Measurements from ENCODE around the gene OR8G5.
"Not testable (repeated sequence)": the region's sequence is repeated elsewhere in the genome, so short reads cannot be mapped to it uniquely, and the experiment has no call there.

Gene OR8G5, protein sequence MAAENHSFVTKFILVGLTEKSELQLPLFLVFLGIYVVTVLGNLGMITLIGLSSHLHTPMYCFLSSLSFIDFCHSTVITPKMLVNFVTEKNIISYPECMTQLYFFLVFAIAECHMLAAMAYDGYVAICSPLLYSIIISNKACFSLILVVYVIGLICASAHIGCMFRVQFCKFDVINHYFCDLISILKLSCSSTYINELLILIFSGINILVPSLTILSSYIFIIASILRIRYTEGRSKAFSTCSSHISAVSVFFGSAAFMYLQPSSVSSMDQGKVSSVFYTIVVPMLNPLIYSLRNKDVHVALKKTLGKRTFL

DNA sequence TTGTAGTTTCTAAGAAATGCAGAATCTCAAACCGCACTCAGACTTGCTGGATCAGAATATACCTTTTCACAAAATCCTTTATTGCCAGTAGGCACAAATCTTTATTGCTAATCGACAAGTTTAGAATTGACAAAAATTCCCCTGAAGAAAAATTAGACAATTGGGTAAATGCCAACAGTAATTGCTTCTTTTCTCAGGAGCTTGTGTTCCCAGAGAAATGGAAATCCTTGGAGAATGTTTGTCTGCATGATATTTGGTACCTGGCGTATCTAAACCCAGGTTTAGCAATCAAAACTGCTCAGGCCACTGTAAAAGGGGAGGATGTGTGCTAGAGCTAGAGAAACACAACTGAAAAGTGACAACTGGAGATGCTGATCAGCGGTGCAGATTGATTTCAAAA, at the start of gene OR8G5:
TSS of gene OR8G5 (plus strand) at position 301 of the 400 bp plus-strand sequence. CDS start 8,556 bp downstream, outside the sequence.
- DNase-seq (ENCODE audit: low spot score in 2 of 2) (no peak), ATAC-seq (no peak)
- Mint-ChIP-seq H3K4me3 (no peak within 1 kb of the TSS), H3K36me3 (no peaks in the 10 kb centered on the region), H3K27ac (no peak within 1 kb of the TSS), H3K4me1 (no peaks in the 10 kb centered on the region), H3K9me3 (no peaks in the 10 kb centered on the region)

DNA sequence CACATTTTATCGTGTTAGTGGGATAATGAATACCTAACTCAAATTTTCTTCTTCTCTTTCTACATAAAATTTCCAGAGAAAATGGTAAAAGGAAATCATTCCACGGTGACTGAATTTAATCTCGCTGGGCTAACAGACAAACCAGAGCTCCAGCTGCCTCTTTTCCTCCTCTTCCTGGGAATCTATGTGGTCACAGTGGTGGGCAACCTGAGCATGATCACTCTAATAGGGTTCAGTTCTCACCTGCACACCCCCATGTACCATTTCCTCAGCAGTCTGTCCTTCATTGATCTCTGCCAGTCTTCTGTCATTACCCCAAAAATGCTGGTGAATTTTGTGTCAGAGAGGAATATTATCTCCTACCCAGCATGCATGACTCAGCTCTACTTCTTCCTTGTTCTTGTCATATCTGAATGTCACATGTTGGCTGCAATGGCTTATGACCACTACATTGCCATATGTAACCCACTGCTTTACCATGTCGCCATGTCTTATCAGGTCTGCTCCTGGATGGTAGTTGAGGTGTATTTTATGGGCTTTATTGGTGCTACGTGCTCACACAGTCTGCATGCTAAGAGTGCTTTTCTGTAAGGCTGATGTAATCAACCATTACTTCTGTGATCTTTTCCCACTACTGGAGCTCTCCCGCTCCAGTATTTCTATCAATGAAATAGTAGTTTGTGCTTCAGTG, 48.9 kb upstream of the OR8G5 start:
- H3K4me1 Mint-ChIP-seq, result no peaks in the 10 kb centered on the region
- no peak for DNase-seq (ENCODE audit: low spot score in 2 of 2)

DNA sequence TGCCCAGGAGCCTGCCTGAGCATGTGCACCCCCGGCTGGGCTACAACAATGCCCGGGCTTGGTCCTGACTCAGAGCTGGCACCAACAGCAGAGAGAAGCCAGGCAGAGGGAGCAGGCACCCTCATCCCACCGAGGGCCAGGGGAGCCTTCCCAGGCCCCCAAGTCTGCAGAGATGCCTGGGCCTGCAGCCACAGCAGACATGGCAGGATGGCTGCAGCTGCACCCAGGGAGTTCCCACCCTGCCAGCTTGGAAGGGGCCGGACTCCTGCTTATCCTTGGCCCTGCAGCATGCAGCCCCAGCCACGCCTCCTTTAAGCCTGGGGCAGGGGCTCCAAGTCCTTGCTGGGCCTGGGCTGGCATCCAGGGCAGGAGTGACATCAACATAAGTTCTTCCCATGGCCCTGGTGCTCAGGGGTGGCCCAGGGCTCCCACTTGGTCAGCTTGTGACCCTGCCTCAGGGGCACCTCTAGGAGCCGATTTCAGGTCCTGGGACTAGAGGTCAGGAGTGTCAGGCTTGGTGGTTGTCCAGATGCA, 46.3 kb upstream of the OR8G5 start:
- Mint-ChIP-seq H3K4me1 (no peaks in the 10 kb centered on the region), H3K36me3 (no peaks in the 10 kb centered on the region), H3K27ac (no peak overlapping the region), H3K4me3 (no peak overlapping the region), H3K9me3 (no peaks in the 10 kb centered on the region)
- DNase-seq (ENCODE audit: low spot score in 2 of 2), result no peak
- ATAC-seq, result peak; percentile 25

More for the DNA sequence above, 48.9 kb upstream of the OR8G5 start:
- Mint-ChIP-seq H3K9me3 (no peaks in the 10 kb centered on the region), H3K27ac (no peak overlapping the region), H3K4me3 (no peak overlapping the region), H3K36me3 (no peaks in the 10 kb centered on the region)
- no peak for ATAC-seq

DNA sequence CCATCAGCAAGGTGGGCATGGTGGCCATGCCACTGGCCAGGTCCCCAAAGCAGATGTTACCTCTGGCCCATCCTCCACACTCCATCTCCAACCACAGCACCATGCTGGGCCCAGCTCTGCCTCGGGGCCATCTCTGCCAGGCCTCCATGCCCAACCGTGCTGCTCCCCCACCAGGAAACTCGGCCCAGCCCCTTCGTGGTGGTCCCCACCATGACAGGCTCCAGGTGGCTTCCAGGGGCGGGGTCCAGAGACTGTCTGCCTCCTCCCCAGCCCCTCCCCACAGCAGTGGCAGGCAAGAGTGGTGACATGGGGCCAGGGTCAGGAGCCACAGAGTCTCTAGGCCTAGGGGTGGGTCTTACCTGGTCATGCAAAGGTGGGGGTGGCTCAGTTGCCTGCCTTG, 45.8 kb upstream of the OR8G5 start:
- no peaks in the 10 kb centered on the region for H3K36me3 Mint-ChIP-seq
- no peak overlapping the region for H3K27ac Mint-ChIP-seq
- no peak overlapping the region for H3K4me3 Mint-ChIP-seq
- H3K9me3 Mint-ChIP-seq, result no peaks in the 10 kb centered on the region
- no peak for DNase-seq (ENCODE audit: low spot score in 2 of 2)
- peak; percentile 31 for ATAC-seq
- H3K4me1 Mint-ChIP-seq, result no peaks in the 10 kb centered on the region

DNA sequence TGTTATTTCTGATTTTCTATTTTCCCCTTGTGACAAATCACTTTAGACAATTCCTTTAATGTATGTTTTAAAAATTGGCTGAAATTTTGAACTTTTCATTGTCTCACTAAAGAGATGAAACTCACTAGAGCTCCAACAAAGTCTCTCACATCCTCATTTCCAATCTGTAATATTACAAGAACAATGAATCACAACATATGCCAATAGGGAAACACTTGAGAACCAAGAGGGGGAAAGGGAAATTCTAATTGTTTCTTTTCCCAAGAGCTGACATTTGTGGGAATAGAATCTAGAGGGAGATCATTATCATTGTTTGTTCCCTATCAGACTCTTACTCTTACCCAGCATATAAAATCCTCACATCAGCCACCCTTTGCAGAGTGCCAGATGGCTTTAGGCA, 44.9 kb upstream of the OR8G5 start:
- H3K27ac Mint-ChIP-seq, result no peak overlapping the region
- H3K4me1 Mint-ChIP-seq, result no peaks in the 10 kb centered on the region
- no peak overlapping the region for H3K4me3 Mint-ChIP-seq
- no peaks in the 10 kb centered on the region for H3K9me3 Mint-ChIP-seq
- no peak for DNase-seq (ENCODE audit: low spot score in 2 of 2)
- ATAC-seq, result no peak
- no peaks in the 10 kb centered on the region for H3K36me3 Mint-ChIP-seq

DNA sequence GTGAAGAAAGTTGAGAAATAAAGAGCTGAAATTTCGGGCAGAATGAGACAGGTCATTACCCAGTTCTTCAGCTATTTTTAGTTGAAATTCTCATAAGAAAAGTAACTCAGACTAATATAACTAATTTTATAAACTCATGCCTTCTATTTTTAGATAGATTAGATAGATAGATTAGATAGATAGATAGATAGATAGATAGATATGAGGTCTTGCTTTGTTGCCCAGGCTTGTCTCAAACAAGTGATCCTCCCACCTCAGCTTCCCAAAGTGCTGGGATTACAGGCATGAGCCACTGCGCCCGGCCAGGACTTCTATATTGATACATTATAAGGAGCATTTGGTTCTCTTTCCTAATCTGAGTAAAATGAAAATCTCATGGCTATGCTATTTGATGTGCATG, 42.1 kb upstream of the OR8G5 start:
- Mint-ChIP-seq H3K9me3 (no peaks in the 10 kb centered on the region), H3K27ac (no peak overlapping the region), H3K4me3 (no peak overlapping the region), H3K4me1 (no peaks in the 10 kb centered on the region), H3K36me3 (no peaks in the 10 kb centered on the region)
- DNase-seq (ENCODE audit: low spot score in 2 of 2) (no peak), ATAC-seq (no peak)

DNA sequence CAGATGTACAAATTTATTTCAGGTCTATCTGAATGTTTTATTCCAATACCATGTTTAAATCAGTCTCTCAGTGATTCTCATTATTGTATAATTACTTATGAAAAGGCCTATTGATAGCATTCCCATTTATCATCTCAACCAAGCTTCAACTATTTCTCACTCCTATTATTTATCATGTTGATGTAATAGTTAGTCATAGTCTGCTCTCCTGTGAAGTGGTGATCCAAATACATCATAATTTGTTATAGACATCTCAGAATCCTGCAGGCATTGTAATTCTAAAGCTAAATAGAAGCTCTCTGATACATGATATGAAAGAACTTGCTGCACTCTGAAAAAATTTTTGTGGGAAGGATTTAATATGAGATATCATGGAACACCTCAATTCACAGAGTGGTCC, 37.0 kb upstream of the OR8G5 start:
- H3K9me3 Mint-ChIP-seq, result no peaks in the 10 kb centered on the region
- no peak overlapping the region for H3K4me3 Mint-ChIP-seq
- no peak for DNase-seq (ENCODE audit: low spot score in 2 of 2)
- no peaks in the 10 kb centered on the region for H3K36me3 Mint-ChIP-seq
- H3K27ac Mint-ChIP-seq, result no peak overlapping the region
- ATAC-seq, result no peak
- no peaks in the 10 kb centered on the region for H3K4me1 Mint-ChIP-seq

DNA sequence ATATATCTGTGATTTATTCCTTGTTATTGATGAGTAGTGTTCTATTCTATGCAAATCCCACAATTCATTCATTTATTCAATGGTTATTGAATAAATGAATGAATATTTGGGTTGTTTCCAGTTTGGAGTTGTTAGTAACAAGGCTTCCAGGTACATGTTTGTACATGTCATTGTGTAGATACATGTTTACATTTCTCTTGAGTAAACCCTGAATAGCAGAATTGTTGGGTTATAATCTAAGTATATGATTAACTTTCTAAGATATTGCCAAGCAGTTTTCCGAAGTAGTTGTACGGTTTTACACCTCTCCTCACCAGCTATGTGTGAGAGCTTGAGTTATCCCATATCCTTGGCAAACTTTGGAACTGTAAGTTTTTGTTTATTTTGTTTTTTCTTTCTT, 33.8 kb upstream of the OR8G5 start:
- DNase-seq (ENCODE audit: low spot score in 2 of 2) (no peak), ATAC-seq (no peak)
- Mint-ChIP-seq H3K27ac (no peak overlapping the region), H3K4me3 (no peak overlapping the region), H3K36me3 (no peaks in the 10 kb centered on the region), H3K4me1 (no peaks in the 10 kb centered on the region), H3K9me3 (peaks cover 4% of the 10 kb centered on the region)

DNA sequence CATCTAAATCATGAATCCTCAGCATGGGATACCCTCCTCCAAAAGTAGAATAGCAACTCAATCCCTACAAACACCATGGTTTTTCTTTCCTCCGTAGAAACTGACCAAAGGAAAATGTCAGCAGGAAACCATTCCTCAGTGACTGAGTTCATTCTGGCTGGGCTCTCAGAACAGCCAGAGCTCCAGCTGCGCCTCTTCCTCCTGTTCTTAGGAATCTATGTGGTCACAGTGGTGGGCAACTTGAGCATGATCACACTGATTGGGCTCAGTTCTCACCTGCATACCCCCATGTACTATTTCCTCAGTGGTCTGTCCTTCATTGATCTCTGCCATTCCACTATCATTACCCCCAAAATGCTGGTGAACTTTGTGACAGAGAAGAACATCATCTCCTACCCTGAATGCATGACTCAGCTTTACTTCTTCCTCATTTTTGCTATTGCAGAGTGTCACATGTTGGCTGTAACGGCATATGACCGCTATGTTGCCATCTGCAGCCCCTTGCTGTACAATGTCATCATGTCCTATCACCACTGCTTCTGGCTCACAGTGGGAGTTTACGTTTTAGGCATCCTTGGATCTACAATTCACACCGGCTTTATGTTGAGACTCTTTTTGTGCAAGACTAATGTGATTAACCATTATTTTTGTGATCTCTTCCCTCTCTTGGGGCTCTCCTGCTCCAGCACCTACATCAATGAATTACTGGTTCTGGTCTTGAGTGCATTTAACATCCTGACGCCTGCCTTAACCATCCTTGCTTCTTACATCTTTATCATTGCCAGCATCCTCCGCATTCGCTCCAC, 31.4 kb upstream of the OR8G5 start:
- not testable (repeated sequence) for DNase-seq (ENCODE audit: low spot score in 2 of 2); ATAC-seq; H3K4me1 Mint-ChIP-seq; H3K27ac Mint-ChIP-seq; H3K4me3 Mint-ChIP-seq; H3K9me3 Mint-ChIP-seq; H3K36me3 Mint-ChIP-seq

DNA sequence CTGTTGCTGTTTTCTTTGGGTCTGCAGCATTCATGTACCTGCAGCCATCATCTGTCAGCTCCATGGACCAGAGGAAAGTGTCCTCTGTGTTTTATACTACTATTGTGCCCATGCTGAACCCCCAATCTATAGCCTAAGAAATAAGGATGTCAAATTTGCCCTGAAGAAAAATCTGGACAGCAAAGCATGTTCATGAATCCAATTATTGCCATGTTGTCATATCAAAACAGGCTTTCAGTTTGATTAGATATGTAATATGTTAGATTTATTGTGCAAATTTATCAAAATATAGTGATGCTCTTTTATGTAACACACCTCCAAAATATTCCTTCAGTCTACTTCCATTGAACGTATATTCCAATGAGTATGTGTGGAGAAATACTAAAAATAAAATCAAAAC, 30.7 kb upstream of the OR8G5 start:
- Mint-ChIP-seq H3K9me3 (peaks cover 8% of the 10 kb centered on the region), H3K36me3 (no peaks in the 10 kb centered on the region), H3K4me1 (no peaks in the 10 kb centered on the region), H3K27ac (no peak overlapping the region), H3K4me3 (no peak overlapping the region)
- no peak for ATAC-seq
- no peak for DNase-seq (ENCODE audit: low spot score in 2 of 2)

DNA sequence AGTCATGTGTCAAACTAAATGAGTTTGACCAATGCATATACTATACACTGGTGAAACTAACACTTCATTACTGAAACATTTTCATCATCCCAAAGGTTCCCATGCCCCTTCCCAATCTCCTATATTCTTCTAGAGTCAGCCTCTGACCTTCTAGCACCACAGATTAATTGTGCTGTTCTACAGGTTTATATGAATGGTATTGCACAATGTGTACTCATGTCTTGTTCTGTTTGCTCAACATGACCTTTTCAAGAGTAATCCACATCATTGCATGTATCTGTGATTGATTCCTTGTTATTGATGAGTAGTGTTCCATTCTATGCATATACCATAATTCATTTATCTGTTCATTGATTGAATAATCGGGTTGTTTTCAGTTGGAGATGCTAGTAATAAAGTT, 22.8 kb upstream of the OR8G5 start:
- H3K36me3 Mint-ChIP-seq, result no peaks in the 10 kb centered on the region
- DNase-seq (ENCODE audit: low spot score in 2 of 2) (no peak), ATAC-seq (no peak)
- no peaks in the 10 kb centered on the region for H3K4me1 Mint-ChIP-seq
- no peak overlapping the region for H3K27ac Mint-ChIP-seq
- no peak overlapping the region for H3K4me3 Mint-ChIP-seq
- no peaks in the 10 kb centered on the region for H3K9me3 Mint-ChIP-seq

DNA sequence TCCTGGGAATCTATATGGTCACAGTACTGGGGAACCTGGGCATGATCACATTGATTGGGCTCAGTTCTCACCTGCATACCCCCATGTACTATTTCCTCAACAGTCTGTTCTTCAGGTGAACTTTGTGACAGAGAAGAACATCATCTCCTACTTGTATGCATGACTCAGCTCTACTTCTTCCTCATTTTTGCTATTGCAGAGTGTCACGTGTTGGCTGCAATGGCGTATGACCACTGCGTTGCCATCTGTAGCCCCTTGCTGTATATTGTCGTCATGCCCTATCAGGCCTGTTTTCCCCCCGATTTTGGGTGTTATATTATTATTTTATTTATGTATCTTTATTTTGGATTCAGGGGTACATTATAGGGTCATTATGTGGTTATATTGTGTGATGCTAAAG, 17.7 kb upstream of the OR8G5 start:
- Mint-ChIP-seq H3K9me3 (peaks cover under 1% of the 10 kb centered on the region), H3K4me3 (no peak overlapping the region), H3K4me1 (no peaks in the 10 kb centered on the region), H3K27ac (no peak overlapping the region), H3K36me3 (no peaks in the 10 kb centered on the region)
- DNase-seq (ENCODE audit: low spot score in 2 of 2) (no peak), ATAC-seq (no peak)

DNA sequence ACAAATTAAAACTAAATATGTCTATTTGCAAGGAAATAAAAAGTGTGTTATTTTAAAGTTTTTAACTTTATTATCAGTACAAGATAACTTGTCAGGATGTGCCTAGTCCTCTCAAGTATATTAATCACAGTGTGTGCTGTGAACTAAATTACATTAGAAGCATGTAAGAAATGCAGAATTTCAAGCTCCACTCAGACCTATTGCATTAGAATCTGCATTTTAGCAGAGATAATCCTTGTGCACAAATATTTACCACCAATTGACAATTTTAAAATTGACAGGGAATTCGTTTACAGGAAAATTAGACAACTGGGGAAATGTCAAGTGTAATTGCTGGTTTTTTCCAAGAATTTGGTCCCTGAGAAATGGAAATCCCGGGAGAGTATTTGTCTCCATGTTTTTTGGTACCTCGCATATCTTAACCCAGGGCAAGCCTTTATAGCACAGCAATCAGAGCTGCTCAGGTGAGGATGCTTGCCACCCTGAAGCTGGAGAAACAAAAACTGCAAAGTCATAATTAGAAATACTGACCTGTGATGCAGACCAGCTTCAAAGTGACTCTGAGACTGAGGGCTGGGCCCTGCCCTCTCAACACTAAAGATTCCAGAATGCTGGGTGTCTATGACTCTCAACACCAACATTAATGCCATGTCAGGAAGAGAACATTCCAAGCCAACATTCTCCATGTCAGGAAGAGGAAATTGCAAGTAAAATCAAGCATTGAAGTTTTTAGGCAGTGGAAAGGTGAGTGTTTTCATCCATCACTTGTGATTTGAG, 15.4 kb upstream of the OR8G5 start, which contains the start of gene OR8G1:
TSS of gene OR8G1 (plus strand) at position 475 of the 777 bp plus-strand sequence. CDS start 8,581 bp downstream, outside the sequence.
- ATAC-seq (no peak), DNase-seq (ENCODE audit: low spot score in 2 of 2) (no peak)
- no peaks in the 10 kb centered on the region for H3K4me1 Mint-ChIP-seq
- H3K27ac Mint-ChIP-seq, result no peak within 1 kb of the TSS
- H3K9me3 Mint-ChIP-seq, result peaks cover 5% of the 10 kb centered on the region
- no peak within 1 kb of the TSS for H3K4me3 Mint-ChIP-seq
- H3K36me3 Mint-ChIP-seq, result no peaks in the 10 kb centered on the region

DNA sequence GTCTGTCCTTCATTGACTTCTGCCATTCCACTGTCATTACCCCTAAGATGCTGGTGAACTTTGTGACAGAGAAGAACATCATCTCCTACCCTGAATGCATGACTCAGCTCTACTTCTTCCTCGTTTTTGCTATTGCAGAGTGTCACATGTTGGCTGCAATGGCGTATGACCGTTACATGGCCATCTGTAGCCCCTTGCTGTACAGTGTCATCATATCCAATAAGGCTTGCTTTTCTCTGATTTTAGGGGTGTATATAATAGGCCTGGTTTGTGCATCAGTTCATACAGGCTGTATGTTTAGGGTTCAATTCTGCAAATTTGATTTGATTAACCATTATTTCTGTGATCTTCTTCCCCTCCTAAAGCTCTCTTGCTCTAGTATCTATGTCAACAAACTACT, 6.3 kb upstream of the OR8G5 start:
- not testable (repeated sequence) for H3K9me3 Mint-ChIP-seq; H3K27ac Mint-ChIP-seq; H3K4me1 Mint-ChIP-seq; H3K36me3 Mint-ChIP-seq; DNase-seq (ENCODE audit: low spot score in 2 of 2); H3K4me3 Mint-ChIP-seq
- ATAC-seq, result peak; percentile 13

DNA sequence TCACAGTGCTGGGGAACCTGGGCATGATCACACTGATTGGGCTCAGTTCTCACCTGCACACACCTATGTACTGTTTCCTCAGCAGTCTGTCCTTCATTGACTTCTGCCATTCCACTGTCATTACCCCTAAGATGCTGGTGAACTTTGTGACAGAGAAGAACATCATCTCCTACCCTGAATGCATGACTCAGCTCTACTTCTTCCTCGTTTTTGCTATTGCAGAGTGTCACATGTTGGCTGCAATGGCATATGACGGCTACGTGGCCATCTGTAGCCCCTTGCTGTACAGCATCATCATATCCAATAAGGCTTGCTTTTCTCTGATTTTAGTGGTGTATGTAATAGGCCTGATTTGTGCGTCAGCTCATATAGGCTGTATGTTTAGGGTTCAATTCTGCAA, 8.9 kb downstream of the OR8G5 start:
- DNase-seq (ENCODE audit: low spot score in 2 of 2); H3K4me3 Mint-ChIP-seq; H3K27ac Mint-ChIP-seq; ATAC-seq; H3K4me1 Mint-ChIP-seq; H3K36me3 Mint-ChIP-seq; H3K9me3 Mint-ChIP-seq: not testable (repeated sequence)
